H1 (cell line): Measurements from ENCODE around the gene FAM83B. TPM values are rescaled to one million over a fixed set of nuclear protein-coding genes. Genes with fewer than 3 reads are reported as not detected.

Experiments
- CTCF ChIA-PET: fragments of 300-600 bp; sonication (Branson Sonifier 250); formaldehyde crosslinking; loops from one replicate; lab custom pipeline; 2021; ENCODE audit not compliant: partially characterized antibody; lab: Charles Lee
- POLR2A ChIA-PET: fragments of 300-600 bp; sonication (Branson Sonifier 250); formaldehyde crosslinking; loops from one replicate; lab custom pipeline; 2021; ENCODE audit warnings: inconsistent platforms; ENCODE audit not compliant: partially characterized antibody; lab: Charles Lee
- DNase-seq, 2 experiments: peaks; one replicate each; pipeline versions ENCODE4 v3.0.0 to v3.0.0-alpha.2; 2010 to 2022; ENCODE audit warnings: low spot score in 2 of 2, low read depth in 1 of 2, mixed read lengths in 1 of 2
- FAIRE-seq: peaks from 2 replicates; lab custom pipeline; 2011; peaks lifted over from hg19 to GRCh38; lab: Jason Lieb, UNC
- H2AFZ ChIP-seq: 2 replicates; pipeline ENCODE4 v1.8.1; 2012; ENCODE audit warnings: low read length, inconsistent platforms
- H2AK5ac ChIP-seq: 2 replicates; pipeline ENCODE4 v1.6.1; 2013; ENCODE audit warnings: low read depth, low read length
- H2BK120ac ChIP-seq: replicated peaks from 2 replicates; pipeline ENCODE3; 2013; ENCODE audit warnings: low read depth, low read length, inconsistent platforms
- H2BK12ac ChIP-seq: 2 replicates; pipeline ENCODE4 v1.6.1; 2013; ENCODE audit warnings: low read depth, low read length
- H2BK15ac ChIP-seq: 2 replicates; pipeline ENCODE4 v1.6.1; 2013; ENCODE audit warnings: low read length
- H2BK20ac ChIP-seq: 2 replicates; pipeline ENCODE4 v1.6.1; 2013; ENCODE audit warnings: low read length
- H2BK5ac ChIP-seq: 2 replicates; pipeline ENCODE4 v1.6.1; 2013; ENCODE audit warnings: low read depth, low read length
- H3K14ac ChIP-seq: 2 replicates; pipeline ENCODE4 v1.6.1; 2013; ENCODE audit warnings: inconsistent platforms; ENCODE audit not compliant: insufficient read length
- H3K18ac ChIP-seq: 2 replicates; pipeline ENCODE4 v1.6.1; 2013; ENCODE audit warnings: low read length; ENCODE audit errors: extremely low read depth
- H3K23ac ChIP-seq: 2 replicates; pipeline ENCODE4 v1.6.1; 2013; ENCODE audit warnings: inconsistent platforms; ENCODE audit not compliant: insufficient read length
- H3K23me2 ChIP-seq: 2 replicates; pipeline ENCODE4 v1.6.1; 2013; ENCODE audit warnings: low read depth, low read length
- H3K27ac ChIP-seq: 2 replicates; pipeline ENCODE4 v1.6.1; 2011; ENCODE audit warnings: low read depth, low read length, inconsistent platforms
- H3K27me3 ChIP-seq, 4 experiments: replicated peaks in 1 of 4; 1 replicate in 1 of 4; 2 replicates in 3 of 4; pipeline versions ENCODE4 v1.6.1 to v1.8.1; 2011 to 2013; ENCODE audit warnings: low read length in 3 of 4, mild to moderate bottlenecking in 3 of 4, inconsistent platforms in 2 of 4, mixed read lengths in 2 of 4, moderate library complexity in 1 of 4; ENCODE audit not compliant: control insufficient read depth in 3 of 4, insufficient read depth in 3 of 4; ENCODE audit errors: extremely low read depth in 1 of 4
- H3K36me3 ChIP-seq, 4 experiments: 2 replicates each; pipeline versions ENCODE4 v1.6.1 to v1.8.1; 2011 to 2013; ENCODE audit warnings: mild to moderate bottlenecking in 4 of 4, low read length in 3 of 4, moderate library complexity in 2 of 4, control low read depth in 1 of 4, inconsistent platforms in 1 of 4; ENCODE audit not compliant: insufficient read depth in 4 of 4, control insufficient read depth in 2 of 4
- H3K4ac ChIP-seq: replicated peaks from 2 replicates; pipeline ENCODE3; 2013; ENCODE audit warnings: low read length, low read depth, mixed read lengths, inconsistent platforms; ENCODE audit not compliant: insufficient read length
- H3K4me1 ChIP-seq, 4 experiments: replicated peaks in 1 of 4; 1 replicate in 1 of 4; 2 replicates in 3 of 4; pipeline versions ENCODE4 v1.6.1 to v1.8.1; 2011 to 2013; ENCODE audit warnings: low read length in 3 of 4, inconsistent platforms in 2 of 4, mixed read lengths in 1 of 4; ENCODE audit not compliant: insufficient read depth in 4 of 4, control insufficient read depth in 3 of 4
- H3K4me2 ChIP-seq, 2 experiments: 2 replicates each; pipeline versions ENCODE4 v1.6.1 to v1.8.1; 2011 to 2013; ENCODE audit warnings: low read depth in 2 of 2, low read length in 2 of 2, control low read depth in 1 of 2, inconsistent platforms in 1 of 2, mild to moderate bottlenecking in 1 of 2; ENCODE audit not compliant: insufficient read depth in 1 of 2
- H3K4me3 ChIP-seq, 4 experiments: fragments of 200-600, 300-600 bp in 1 of 4; sonication (generic), shearing (Covaris generic), sonication (Bioruptor Twin) in 1 of 4; 2 replicates each; pipeline versions ENCODE4 v1.5.1 to v1.8.1; 2011 to 2016; ENCODE audit warnings: low read length in 4 of 4, low read depth in 3 of 4, control low read depth in 2 of 4, inconsistent platforms in 2 of 4, mild to moderate bottlenecking in 2 of 4, mixed read lengths in 1 of 4, moderate library complexity in 1 of 4; ENCODE audit not compliant: insufficient read depth in 2 of 4; ENCODE audit errors: extremely low read depth in 1 of 4
- H3K56ac ChIP-seq: replicated peaks from 2 replicates; pipeline ENCODE3; 2013; ENCODE audit warnings: low read depth, mild to moderate bottlenecking, mixed read lengths, low read length, inconsistent platforms; ENCODE audit not compliant: insufficient read length
- H3K79me1 ChIP-seq: 2 replicates; pipeline ENCODE4 v1.6.1; 2013; ENCODE audit warnings: low read depth, low read length, control low read depth
- H3K79me2 ChIP-seq, 2 experiments: 2 replicates each; pipeline versions ENCODE4 v1.6.1 to v1.8.1; 2012 to 2013; ENCODE audit warnings: low read length in 2 of 2, mild to moderate bottlenecking in 2 of 2, inconsistent platforms in 1 of 2; ENCODE audit not compliant: insufficient read depth in 2 of 2, control insufficient read depth in 1 of 2
- H3K9ac ChIP-seq, 4 experiments: replicated peaks in 1 of 4; 1 replicate in 1 of 4; 2 replicates in 3 of 4; pipeline versions ENCODE4 v1.6.1 to v1.8.1; 2011 to 2013; ENCODE audit warnings: low read depth in 3 of 4, low read length in 3 of 4, control low read depth in 2 of 4, mild to moderate bottlenecking in 2 of 4, moderate library complexity in 2 of 4, inconsistent platforms in 1 of 4; ENCODE audit errors: extremely low read depth in 1 of 4
- H3K9me3 ChIP-seq, 2 experiments: 2 replicates each; pipeline versions ENCODE4 v1.6.1 to v1.8.1; 2012 to 2013; ENCODE audit warnings: mild to moderate bottlenecking in 2 of 2, moderate library complexity in 2 of 2, control low read depth in 1 of 2, inconsistent platforms in 1 of 2, low read depth in 1 of 2, low read length in 1 of 2, mixed read lengths in 1 of 2; ENCODE audit not compliant: insufficient read depth in 2 of 2
- H4K20me1 ChIP-seq, 2 experiments: replicated peaks in 1 of 2; 2 replicates each; pipeline versions ENCODE3 to v1.8.1; 2011 to 2013; ENCODE audit warnings: inconsistent platforms in 2 of 2, low read length in 2 of 2, mild to moderate bottlenecking in 1 of 2; ENCODE audit not compliant: insufficient read depth in 2 of 2, control insufficient read depth in 1 of 2
- H4K5ac ChIP-seq: 2 replicates; pipeline ENCODE4 v1.6.1; 2013; ENCODE audit warnings: low read length, low read depth, mixed read lengths, inconsistent platforms; ENCODE audit not compliant: insufficient read length
- H4K8ac ChIP-seq: 2 replicates; pipeline ENCODE4 v1.8.0; 2013; ENCODE audit warnings: mild to moderate bottlenecking, moderate library complexity, low read length, inconsistent platforms; ENCODE audit not compliant: insufficient read depth; ENCODE audit errors: extremely low read depth
- H4K91ac ChIP-seq: replicated peaks from 2 replicates; pipeline ENCODE3; 2013; ENCODE audit warnings: low read length, mixed read lengths, inconsistent platforms; ENCODE audit not compliant: insufficient read length
- BCL11A ChIP-seq, 2 experiments: IDR thresholded peaks; one replicate each; pipeline ENCODE4 v1.6.1; 2011; ENCODE audit warnings: low read depth in 2 of 2, low read length in 2 of 2, mild to moderate bottlenecking in 2 of 2
- CBX8 ChIP-seq: fragments of 300-800, 300-1000 bp; sonication (generic); IDR thresholded peaks from 2 replicates; pipeline ENCODE4 v1.7.1; 2016; ENCODE audit warnings: low read depth, low read length, borderline replicate concordance
- CHD1 ChIP-seq: IDR thresholded peaks from 2 replicates; pipeline ENCODE4 v1.6.1; 2012; ENCODE audit warnings: low read depth, low read length, improper control_type of control experiment
- EGR1 ChIP-seq: IDR thresholded peaks from 2 replicates; pipeline ENCODE4 v1.6.1; 2011; ENCODE audit warnings: low read depth, low read length, borderline replicate concordance
- RBBP5 ChIP-seq: IDR thresholded peaks from 2 replicates; pipeline ENCODE4 v1.7.1; 2012; ENCODE audit warnings: low read depth, mild to moderate bottlenecking, inconsistent platforms, low read length, moderate library complexity, borderline replicate concordance
- SIX5 ChIP-seq: IDR thresholded peaks from 2 replicates; pipeline ENCODE4 v1.6.1; 2011; ENCODE audit warnings: mild to moderate bottlenecking, low read depth, low read length
- TEAD4 ChIP-seq: IDR thresholded peaks from 2 replicates; pipeline ENCODE4 v1.6.1; 2012; ENCODE audit warnings: low read depth, low read length, inconsistent platforms, mixed read lengths
- WGBS, 2 experiments: shearing (Covaris generic) in 1 of 2; methylation state at CpG; one replicate each; pipeline versions ENCODE4 v1.1.6 to v1.1.7; 2013 to 2015; ENCODE audit warnings: low lambda C conversion rate in 2 of 2, mixed read lengths in 2 of 2, inconsistent platforms in 1 of 2, low coverage in 1 of 2, missing lambda C conversion rate in 1 of 2; ENCODE audit not compliant: insufficient replicate concordance in 2 of 2, insufficient coverage in 1 of 2, insufficient read length in 1 of 2; ENCODE audit errors: extremely low coverage in 1 of 2, missing lambda C conversion rate in 1 of 2; 5-methylcytosine and 5-hydroxymethylcytosine counted together
- polyA plus RNA-seq, 7 experiments: library from polyadenylated mRNA; depleted of rRNA in 3 of 7; stranded (reverse) in 5 of 7; unstranded in 2 of 7; fragments of >200 nt in 5 of 7; fragments of 200-250 nt in 2 of 7; gene quantifications; 1 replicate in 5 of 7; 2 replicates in 1 of 7; 4 replicates in 1 of 7; pipeline versions ENCODE4 v1.2.1 to v1.2.3, GENCODE V29; 2011 to 2013; ENCODE audit warnings: missing spikeins in 2 of 7, mixed read lengths in 2 of 7
- total RNA-seq: library from RNA; stranded (reverse); fragmentation: NEBNext Ultra II Directional; extraction: Animal tissue kit (Norgen Biotek cat#: 25700); gene quantifications from 2 replicates; pipeline ENCODE4 v1.2.1, GENCODE V29; 2021

Gene FAM83B
- total and polyA plus RNA-seq, 2 of the 8 experiments (the other 6 are each of a cell fraction or from before 2014, with no cell fraction given): 0.71 to 5.7 TPM

GRCh38 chr6:54827010-54827409, 19.6 kb upstream of the FAM83B start:
- Histone ChIP-seq H3K4me1 (no peaks in the 10 kb centered on the region), H2BK20ac (no peak overlapping the region), H4K20me1 (no peaks in the 10 kb centered on the region), H3K27ac (no peak overlapping the region), H4K8ac (no peak overlapping the region), H3K79me1 (no peaks in the 10 kb centered on the region), H3K27me3 (no peaks in the 10 kb centered on the region), H3K23me2 (peaks cover 2% of the 10 kb centered on the region; the same call in 1 of the 2 replicates), H3K4me2 (no peak overlapping the region), H3K9ac (no peak overlapping the region), H2BK15ac (no peak overlapping the region), H3K79me2 (no peaks in the 10 kb centered on the region), H2BK120ac (no peak overlapping the region), H2BK12ac (no peak overlapping the region), H3K4me3 (no peak overlapping the region), H3K9me3 (no peaks in the 10 kb centered on the region)
- 84% methylated on average over 2 of the region's 2 CpGs; no CpG with 5 or more reads in 1 of the 2 experiments for WGBS, 2 experiments
- ChIA-PET CTCF (no interaction called here), POLR2A (no interaction called here)
- FAIRE-seq: no peak
- TF ChIP-seq CBX8 (no peak), TEAD4 (no peak), RBBP5 (no peak), BCL11A (IDR thresholded peaks at IDR 0.05; ENCODE audit: low read depth in 2 of 2, low read length in 2 of 2) (no peak), SIX5 (no peak), CHD1 (no peak), EGR1 (no peak)
- TF ChIP-seq, all 59 proteins: peak for 0
- no peak overlapping the region for H2BK5ac ChIP-seq
- no peak overlapping the region for H2AK5ac ChIP-seq
- H3K23ac ChIP-seq: no peak overlapping the region
- H4K5ac ChIP-seq: no peak overlapping the region
- no peak overlapping the region for H2AFZ ChIP-seq
- no peak overlapping the region for H3K4ac ChIP-seq
- DNase-seq: no peak
- no peak overlapping the region for H3K14ac ChIP-seq
- H3K36me3 ChIP-seq: no peaks in the 10 kb centered on the region
- no peak overlapping the region for H3K18ac ChIP-seq
- H3K56ac ChIP-seq: no peak overlapping the region
- H4K91ac ChIP-seq: no peak overlapping the region
